A549 (cell line): ENCODE measurements around the gene CDKN1C.

ENCODE experiments used
- CBX8 ChIP-seq: fragments of 200-600 bp; sonication (generic); IDR thresholded peaks from 2 replicates; pipeline ENCODE4 v1.6.1; 2016
- KDM1A ChIP-seq: fragments of 200-600 bp; sonication (generic); IDR thresholded peaks from 2 replicates; pipeline ENCODE4 v1.6.1; 2016; ENCODE audit warnings: low read depth, mild to moderate bottlenecking
- POLR2A ChIP-seq: IDR thresholded peaks from 2 replicates; pipeline ENCODE4 v1.6.1; 2012; ENCODE audit warnings: mild to moderate bottlenecking, low read length

DNA sequence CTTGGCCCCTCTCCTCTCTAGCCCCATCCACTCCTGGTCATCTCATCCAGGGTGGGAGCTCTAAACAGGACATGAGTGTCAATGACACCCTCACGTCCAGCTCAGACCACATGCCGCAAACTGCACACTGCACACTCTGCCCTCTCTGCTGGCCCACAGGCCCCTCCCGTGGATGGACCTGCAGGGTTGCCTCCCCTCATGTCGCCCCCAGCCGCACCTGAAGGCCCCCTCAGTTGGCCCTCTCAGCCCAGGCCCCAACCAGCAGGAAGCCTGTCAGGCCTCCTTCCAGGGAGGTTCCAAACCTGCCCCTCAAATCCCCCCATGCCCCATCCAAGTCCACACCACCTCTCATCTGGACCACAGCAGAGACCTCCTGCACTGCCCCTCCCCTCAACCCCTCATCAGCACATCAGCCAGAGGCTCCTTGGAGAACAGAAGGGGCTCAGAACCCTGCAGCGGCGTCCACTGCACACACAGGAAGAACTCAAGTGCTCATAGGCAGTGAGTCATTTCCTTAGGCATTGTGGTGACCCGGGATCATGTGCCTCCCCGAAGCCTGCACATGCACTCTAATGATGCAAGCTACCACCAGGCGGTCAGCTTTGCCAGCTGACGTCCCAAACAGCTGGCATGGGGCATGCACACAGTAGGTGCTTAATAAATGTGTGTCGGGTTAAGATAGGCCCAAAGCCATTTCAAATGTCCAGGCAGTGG is 12.9 kb upstream of the CDKN1C start:
- TF ChIP-seq POLR2A (no peak), KDM1A (no peak), CBX8 (no peak)
